Measurements from ENCODE around the gene BARHL1.

- TF ChIP-seq CTCF (IDR thresholded peaks at IDR 0.05; ENCODE audit: insufficient read depth, low read depth, low read length): no peak
- peak; percentile 41 for TF ChIP-seq EZH2 (IDR thresholded peaks at IDR 0.05; ENCODE audit: insufficient read depth, low read length)
Measured at GRCh38 chr9:132584601-132585560, 2.5 kb downstream of the BARHL1 start.

All from astrocyte (in vitro differentiated cells and primary cell).